Glomerular endothelial cell (primary cell): ENCODE results near the gene APOBEC3B. TPM values are rescaled to one million over a fixed set of nuclear protein-coding genes. Genes with fewer than 3 reads are reported as not detected.
A peak's percentile ranks its signal among the peaks of the same experiment; 100 is the strongest.
"Not testable (repeated sequence)": the region's sequence is repeated elsewhere in the genome, so short reads cannot be mapped to it uniquely, and the experiment has no call there.

Source experiments
- DNase-seq: peaks from one replicate; pipeline ENCODE4 v3.0.0-alpha.2; 2011; ENCODE audit warnings: low read depth, low spot score; ENCODE audit errors: extremely low read depth
- total RNA-seq: library from RNA; depleted of rRNA; stranded (reverse); fragments of >200 nt; gene quantifications from 2 replicates; pipeline ENCODE4 v1.2.3, GENCODE V29; 2015

APOBEC3B gene
- 0.87 and 4.7 TPM in 2 replicates for total RNA-seq

GRCh38 chr22:38981992-38982927, at the start of gene APOBEC3B:
Gene APOBEC3B, plus strand, starts transcription at chr22:38982347. Its CDS starts 107 bp downstream, at chr22:38982454.
- DNase-seq = peak; percentile 39

GRCh38 chr22:38935023-38935422, 47.1 kb upstream of the APOBEC3B start:
- no peak for DNase-seq

GRCh38 chr22:38935616-38936015, 46.5 kb upstream of the APOBEC3B start:
- no peak for DNase-seq

GRCh38 chr22:38936562-38936961, 45.6 kb upstream of the APOBEC3B start:
- no peak for DNase-seq

- DNase-seq = no peak
Measured at GRCh38 chr22:38937036-38937435, 45.1 kb upstream of the APOBEC3B start.

GRCh38 chr22:38937541-38937940, 44.6 kb upstream of the APOBEC3B start:
- no peak for DNase-seq

- no peak for DNase-seq
Measured at GRCh38 chr22:38938221-38938620, 43.9 kb upstream of the APOBEC3B start.

- DNase-seq = no peak
Measured at GRCh38 chr22:38938925-38939324, 43.2 kb upstream of the APOBEC3B start.

- DNase-seq = no peak
Measured at GRCh38 chr22:38940811-38941384, 41.2 kb upstream of the APOBEC3B start.

GRCh38 chr22:38941488-38941987, 40.6 kb upstream of the APOBEC3B start:
- no peak for DNase-seq

- DNase-seq = no peak
Measured at GRCh38 chr22:38942702-38943101, 39.4 kb upstream of the APOBEC3B start.

GRCh38 chr22:38943201-38943600, 38.9 kb upstream of the APOBEC3B start:
- DNase-seq = no peak

- DNase-seq = no peak
Measured at GRCh38 chr22:38943882-38944281, 38.3 kb upstream of the APOBEC3B start.

- no peak for DNase-seq
Measured at GRCh38 chr22:38944653-38945052, 37.5 kb upstream of the APOBEC3B start.

GRCh38 chr22:38945706-38946338, 36.3 kb upstream of the APOBEC3B start:
- not testable (repeated sequence) for DNase-seq

- no peak for DNase-seq
Measured at GRCh38 chr22:38946771-38947170, 35.4 kb upstream of the APOBEC3B start.

- DNase-seq = no peak
Measured at GRCh38 chr22:38947321-38948140, 34.6 kb upstream of the APOBEC3B start.

GRCh38 chr22:38948181-38948940, 33.8 kb upstream of the APOBEC3B start:
- DNase-seq = no peak

GRCh38 chr22:38949889-38950405, 32.2 kb upstream of the APOBEC3B start:
- DNase-seq = no peak
